GM12864 (cell line): ENCODE data around the gene DNAJC30.

Experiments
- DNase-seq: peaks from one replicate; pipeline ENCODE4 v3.0.0-alpha.2; 2011; ENCODE audit warnings: low read depth
- H3K4me3 ChIP-seq: 2 replicates; pipeline ENCODE4 v1.5.1; 2011; ENCODE audit warnings: mild to moderate bottlenecking, low read depth, low read length, control low read depth
- CTCF ChIP-seq: IDR thresholded peaks from 2 replicates; pipeline ENCODE4 v1.5.1; 2011; ENCODE audit warnings: low read depth, mild to moderate bottlenecking, moderate library complexity, low read length, control low read depth, inconsistent platforms; ENCODE audit errors: missing control alignments

The DNAJC30 gene

GRCh38 chr7:73706126-73707044 is 23.1 kb upstream of the DNAJC30 start:
- DNase-seq: no peak
- no peak for TF ChIP-seq CTCF
- no peak overlapping the region for H3K4me3 ChIP-seq

GRCh38 chr7:73705551-73705920 is 22.3 kb upstream of the DNAJC30 start:
- no peak for TF ChIP-seq CTCF
- no peak for DNase-seq
- H3K4me3 ChIP-seq: no peak overlapping the region

GRCh38 chr7:73704640-73705550 is 21.6 kb upstream of the DNAJC30 start:
- DNase-seq: no peak
- TF ChIP-seq CTCF: no peak
- no peak overlapping the region for H3K4me3 ChIP-seq

- no peak overlapping the region for H3K4me3 ChIP-seq
- no peak for TF ChIP-seq CTCF
- DNase-seq: no peak
Measured at GRCh38 chr7:73703757-73704639, 20.7 kb upstream of the DNAJC30 start.

GRCh38 chr7:73703225-73703624 is 20.0 kb upstream of the DNAJC30 start:
- no peak overlapping the region for H3K4me3 ChIP-seq
- DNase-seq: no peak
- no peak for TF ChIP-seq CTCF

GRCh38 chr7:73702665-73703064 is 19.4 kb upstream of the DNAJC30 start:
- no peak for DNase-seq
- H3K4me3 ChIP-seq: no peak overlapping the region
- no peak for TF ChIP-seq CTCF
